Lung (tissue), 12 donors: ENCODE data around the gene LIG1. TPM values are rescaled to one million over a fixed set of nuclear protein-coding genes. Genes with fewer than 3 reads are reported as not detected.
"Not testable (repeated sequence)": the region's sequence is repeated elsewhere in the genome, so short reads cannot be mapped to it uniquely, and the experiment has no call there.

Source experiments
- ATAC-seq: fragments of 200-7000 bp; cut with Tn5 transposase; one replicate; pipeline ENCODE4 v1.9.1; 2020; ENCODE audit warnings: moderate number of reproducible peaks; ENCODE audit not compliant: insufficient read depth, low FRiP score
- DNase-seq, 3 donors: peaks; one replicate each; pipeline ENCODE4 v3.0.0-alpha.2; 2013 to 2017
- H3K27ac ChIP-seq, 2 donors: one replicate each; pipeline ENCODE4 v1.5.1; 2013; ENCODE audit warnings: mild to moderate bottlenecking in 2 of 2, moderate library complexity in 2 of 2, control low read depth in 1 of 2, inconsistent platforms in 1 of 2, low read depth in 1 of 2, low read length in 1 of 2
- H3K27me3 ChIP-seq, 3 donors: one replicate each; pipeline ENCODE4 v1.5.1; 2013; ENCODE audit warnings: low read length in 2 of 3; ENCODE audit not compliant: control insufficient read depth in 3 of 3, insufficient read depth in 3 of 3
- H3K36me3 ChIP-seq, 4 donors: one replicate each; pipeline ENCODE4 v1.5.1; 2013; ENCODE audit warnings: low read length in 4 of 4, mild to moderate bottlenecking in 1 of 4, moderate library complexity in 1 of 4; ENCODE audit not compliant: control insufficient read depth in 4 of 4, insufficient read depth in 4 of 4
- H3K4me1 ChIP-seq, 5 donors: one replicate each; pipeline ENCODE4 v1.5.1; 2013; ENCODE audit warnings: low read length in 5 of 5, mild to moderate bottlenecking in 2 of 5, moderate library complexity in 1 of 5; ENCODE audit not compliant: control insufficient read depth in 5 of 5, insufficient read depth in 5 of 5
- H3K4me3 ChIP-seq: one replicate; pipeline ENCODE4 v1.5.1; 2013; ENCODE audit warnings: mild to moderate bottlenecking, control low read depth, moderate library complexity
- H3K9ac ChIP-seq, 2 donors: one replicate each; pipeline ENCODE4 v1.5.1; 2013; ENCODE audit warnings: low read length in 2 of 2, control low read depth in 1 of 2; ENCODE audit not compliant: insufficient read depth in 1 of 2
- H3K9me3 ChIP-seq, 4 donors: one replicate each; pipeline ENCODE4 v1.5.1; 2013; ENCODE audit warnings: low read length in 3 of 4, mild to moderate bottlenecking in 1 of 4, moderate library complexity in 1 of 4; ENCODE audit not compliant: control insufficient read depth in 4 of 4, insufficient read depth in 3 of 4
- CTCF ChIP-seq: IDR thresholded peaks from 2 replicates; pipeline ENCODE4 v1.5.1; 2012; ENCODE audit warnings: mild to moderate bottlenecking; ENCODE audit errors: control extremely low read depth, extremely low read depth
- WGBS, 2 donors: extraction: QIAGEN DNeasy Blood & Tissue Kit; methylation state at CpG; one replicate each; pipeline ENCODE4 v1.1.7; 2013; 5-methylcytosine and 5-hydroxymethylcytosine counted together
- polyA plus RNA-seq, 2 donors: library from polyadenylated mRNA; stranded (reverse); fragments of 200-250 nt; gene quantifications; one replicate each; pipeline ENCODE4 v1.2.1, GENCODE V29; 2013
- total RNA-seq, 2 donors: library from RNA; depleted of rRNA in 1 of 2; stranded (reverse); fragments of >200 nt in 1 of 2; gene quantifications; one replicate each; pipeline ENCODE4 v1.2.1, GENCODE V29; 2014 to 2021
- donor health status: control.
- donor health status: control.
- donor health status: Bipolar disorder and iron deficiency.
- donor health status: healthy.
- donor health status: DM: yes; HTN: yes; CAD: no.

Gene LIG1
- total and polyA plus RNA-seq, 4 donors: 10.6 to 40.5 (median 25.3) TPM

- H3K36me3 ChIP-seq: peaks cover 0 to 30% (median 4%) of the 10 kb centered on the region in 4 donors
- ATAC-seq (no peak), DNase-seq (no peak)
- no peak overlapping the region for H3K9ac ChIP-seq
- 79 to 91% methylated on average over 4 of the region's 4 CpGs for WGBS, 2 donors
- no peak for TF ChIP-seq CTCF
- no peak overlapping the region for H3K4me3 ChIP-seq
- H3K9me3 ChIP-seq: peaks cover 0 to 2% (median 0%) of the 10 kb centered on the region in 4 donors
- no peak overlapping the region for H3K27ac ChIP-seq
- no peaks in the 10 kb centered on the region for H3K4me1 ChIP-seq
- no peaks in the 10 kb centered on the region for H3K27me3 ChIP-seq
Measured at GRCh38 chr19:48095612-48096175, 74.5 kb downstream of the LIG1 start.

- 90 to 93% methylated on average over 2 of the region's 2 CpGs for WGBS, 2 donors
- Histone ChIP-seq H3K9ac (no peak overlapping the region), H3K27ac (no peak overlapping the region), H3K27me3 (no peaks in the 10 kb centered on the region), H3K9me3 (peaks cover 0 to 2% (median 0%) of the 10 kb centered on the region in 4 donors), H3K4me1 (no peaks in the 10 kb centered on the region), H3K4me3 (no peak overlapping the region), H3K36me3 (peaks cover 0 to 30% (median 4%) of the 10 kb centered on the region in 4 donors)
- ATAC-seq (no peak), DNase-seq (no peak)
- no peak for TF ChIP-seq CTCF
Measured at GRCh38 chr19:48094855-48095203, 75.3 kb downstream of the LIG1 start.

GRCh38 chr19:48094129-48094854 is 75.9 kb downstream of the LIG1 start:
- H3K4me1 ChIP-seq: no peaks in the 10 kb centered on the region
- H3K4me3 ChIP-seq: no peak overlapping the region
- H3K9me3 ChIP-seq: peaks cover 0 to 2% (median 0%) of the 10 kb centered on the region in 4 donors
- no peaks in the 10 kb centered on the region for H3K27me3 ChIP-seq
- H3K27ac ChIP-seq: no peak overlapping the region
- no peak for DNase-seq
- no peak overlapping the region for H3K9ac ChIP-seq
- WGBS, 2 donors: 27 to 30% methylated on average over 1 of the region's 1 CpG
- no peak for ATAC-seq
- TF ChIP-seq CTCF: no peak
- peaks cover 0 to 30% (median 4%) of the 10 kb centered on the region in 4 donors for H3K36me3 ChIP-seq

- H3K9ac ChIP-seq, H3K4me1 ChIP-seq, DNase-seq, H3K9me3 ChIP-seq, ATAC-seq, H3K4me3 ChIP-seq, H3K27ac ChIP-seq, H3K27me3 ChIP-seq: not testable (repeated sequence)
- H3K36me3 ChIP-seq: peaks cover 0 to 19% (median 2%) of the 10 kb centered on the region in 4 donors
- 84 to 93% methylated on average over 13 of the region's 13 CpGs for WGBS, 2 donors
Measured at GRCh38 chr19:48091111-48091718, 78.9 kb downstream of the LIG1 start.
